ENCODE measurements around the gene NLGN4X.

NLGN4X gene

GRCh38 chrX:5876984-5877596 lies 351.6 kb downstream of the NLGN4X start:
- peak; percentile 4 for DNase-seq (ENCODE audit: low read depth)
- TF ChIP-seq CTCF (conservative IDR thresholded peaks at IDR 0.05; ENCODE audit: control insufficient read depth, insufficient read depth, low read depth, low read length) = peak; percentile 40
- no peak overlapping the region for H3K4me3 ChIP-seq (ENCODE audit: control insufficient read depth, low read depth, low read length)

- H3K4me3 ChIP-seq (ENCODE audit: control insufficient read depth, low read depth, low read length) = no peak overlapping the region
- DNase-seq (ENCODE audit: low read depth) = no peak
- no peak for TF ChIP-seq CTCF (conservative IDR thresholded peaks at IDR 0.05; ENCODE audit: control insufficient read depth, insufficient read depth, low read depth, low read length)
Measured at GRCh38 chrX:5870238-5870637, 358.4 kb downstream of the NLGN4X start.

- TF ChIP-seq CTCF (conservative IDR thresholded peaks at IDR 0.05; ENCODE audit: control insufficient read depth, insufficient read depth, low read depth, low read length) = no peak
- no peak overlapping the region for H3K4me3 ChIP-seq (ENCODE audit: control insufficient read depth, low read depth, low read length)
- no peak for DNase-seq (ENCODE audit: low read depth)
Measured at GRCh38 chrX:5869786-5870185, 358.9 kb downstream of the NLGN4X start.

- no peak for DNase-seq (ENCODE audit: low read depth)
Measured at GRCh38 chrX:5867778-5868177, 360.9 kb downstream of the NLGN4X start.

GRCh38 chrX:5857232-5857631 lies 371.4 kb downstream of the NLGN4X start:
- TF ChIP-seq CTCF (conservative IDR thresholded peaks at IDR 0.05; ENCODE audit: control insufficient read depth, insufficient read depth, low read depth, low read length) = no peak
- DNase-seq (ENCODE audit: low read depth) = no peak
- H3K4me3 ChIP-seq (ENCODE audit: control insufficient read depth, low read depth, low read length) = no peak overlapping the region

More at GRCh38 chrX:5867778-5868177, 360.9 kb downstream of the NLGN4X start:
- no peak for TF ChIP-seq CTCF (conservative IDR thresholded peaks at IDR 0.05; ENCODE audit: control insufficient read depth, insufficient read depth, low read depth, low read length)
- H3K4me3 ChIP-seq (ENCODE audit: control insufficient read depth, low read depth, low read length) = no peak overlapping the region

- no peak for TF ChIP-seq CTCF (conservative IDR thresholded peaks at IDR 0.05; ENCODE audit: control insufficient read depth, insufficient read depth, low read depth, low read length)
- H3K4me3 ChIP-seq (ENCODE audit: control insufficient read depth, low read depth, low read length) = no peak overlapping the region
- DNase-seq (ENCODE audit: low read depth) = no peak
Measured at GRCh38 chrX:5852941-5853340, 375.7 kb downstream of the NLGN4X start.

- TF ChIP-seq CTCF (conservative IDR thresholded peaks at IDR 0.05; ENCODE audit: control insufficient read depth, insufficient read depth, low read depth, low read length) = no peak
- no peak for DNase-seq (ENCODE audit: low read depth)
Measured at GRCh38 chrX:5842601-5843000, 386.1 kb downstream of the NLGN4X start.

More at GRCh38 chrX:5842601-5843000, 386.1 kb downstream of the NLGN4X start:
- no peak overlapping the region for H3K4me3 ChIP-seq (ENCODE audit: control insufficient read depth, low read depth, low read length)
